ENCODE measurements around the gene COLQ.
"Not testable (repeated sequence)": the region's sequence is repeated elsewhere in the genome, so short reads cannot be mapped to it uniquely, and the experiment has no call there.

The COLQ gene

DNA sequence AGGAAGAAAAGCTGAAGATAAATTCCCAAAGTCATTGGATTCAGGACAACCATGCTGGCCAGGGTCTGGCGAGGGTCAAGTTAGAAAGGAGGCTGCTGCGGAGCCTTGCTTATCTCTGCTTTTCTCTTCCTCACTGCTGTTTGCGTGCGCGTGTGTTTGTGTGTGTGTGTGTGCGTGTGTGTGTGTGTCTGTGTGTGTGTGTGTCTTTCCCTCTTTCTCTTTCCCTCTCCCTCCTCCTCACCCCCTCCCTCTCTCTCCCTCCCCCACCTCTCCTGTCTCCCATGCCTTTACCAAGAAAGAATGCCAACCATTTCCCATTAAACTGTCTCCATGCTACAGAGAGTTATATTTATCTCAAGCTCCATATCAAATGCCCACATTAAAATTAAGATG lies at the start of gene COLQ:
TSS of gene COLQ (minus strand) at position 134 of the 393 bp plus-strand sequence. CDS start at position 53, 81 bp downstream.
- no peak within 1 kb of the TSS for H3K27ac ChIP-seq
- no peak for DNase-seq (ENCODE audit: low read depth, low spot score)

DNA sequence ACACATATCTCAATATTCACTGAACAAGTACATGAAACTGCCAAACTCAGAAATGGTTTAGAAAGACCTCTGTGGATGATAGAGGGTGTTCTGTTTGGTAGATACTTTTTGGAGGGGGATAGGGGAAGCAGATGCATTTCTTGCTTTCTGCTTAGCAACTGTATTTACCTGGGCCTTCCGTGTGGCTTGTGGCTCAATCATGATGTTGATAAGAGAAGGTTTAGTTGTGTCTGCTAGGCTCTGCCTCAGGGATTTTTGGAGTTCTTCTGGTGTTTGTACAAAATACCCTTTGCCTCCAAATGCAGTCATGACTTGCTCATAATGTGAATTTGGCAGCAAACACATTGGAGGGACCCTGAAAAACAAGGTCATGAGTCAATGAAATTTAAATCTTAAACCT lies 41.7 kb upstream of the COLQ start:
- H3K27ac ChIP-seq: no peak overlapping the region
- DNase-seq (ENCODE audit: low read depth, low spot score): no peak

GRCh38 chr3:15562560-15562959 lies 41.1 kb upstream of the COLQ start:
- H3K27ac ChIP-seq: no peak overlapping the region
- no peak for DNase-seq (ENCODE audit: low read depth, low spot score)

- H3K27ac ChIP-seq: no peak overlapping the region
- no peak for DNase-seq (ENCODE audit: low read depth, low spot score)
Measured at GRCh38 chr3:15558581-15558980, 37.1 kb upstream of the COLQ start.

- H3K27ac ChIP-seq: peak overlapping the region; percentile 7
- peak; percentile 44 for DNase-seq (ENCODE audit: low read depth, low spot score)
Measured at GRCh38 chr3:15557511-15557946, 36.0 kb upstream of the COLQ start.

DNA sequence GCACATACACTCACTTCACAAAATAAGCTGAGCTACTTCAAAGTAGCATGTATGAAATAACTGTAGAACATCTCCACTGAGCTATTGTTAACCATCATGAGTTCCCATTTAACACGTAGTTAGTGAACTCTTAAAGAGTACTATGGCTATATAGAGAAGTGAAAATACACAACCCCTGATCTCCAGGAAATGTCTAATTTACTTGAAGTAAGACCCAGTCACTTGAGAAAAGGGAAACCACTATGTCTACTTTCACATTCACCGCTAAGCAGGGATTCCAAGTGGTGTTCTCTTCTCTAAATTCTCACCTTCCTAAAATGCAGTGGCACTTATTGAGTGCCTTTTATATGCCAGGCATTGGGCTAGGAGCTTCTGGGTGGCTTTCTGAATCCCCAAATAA lies 35.0 kb upstream of the COLQ start:
- H3K27ac ChIP-seq: no peak overlapping the region
- no peak for DNase-seq (ENCODE audit: low read depth, low spot score)

DNA sequence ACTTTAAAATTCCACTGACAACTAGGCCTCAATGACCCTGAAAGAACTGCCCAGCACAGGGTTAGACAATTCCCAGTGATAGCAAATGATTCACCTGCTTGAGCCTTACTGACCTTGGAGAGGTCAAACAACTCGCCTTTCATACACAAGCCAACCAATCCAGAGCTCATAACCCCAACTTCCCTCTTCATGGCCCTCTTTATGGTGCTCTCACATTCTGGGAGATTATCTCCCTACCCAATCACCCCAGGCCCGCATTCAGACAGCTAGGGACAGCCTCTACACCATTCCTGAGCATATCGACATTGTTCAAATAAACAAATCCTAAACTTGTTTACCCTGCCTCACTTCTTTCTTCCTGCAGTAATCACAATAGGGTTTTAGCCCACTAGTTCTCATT lies 32.2 kb upstream of the COLQ start:
- no peak overlapping the region for H3K27ac ChIP-seq
- no peak for DNase-seq (ENCODE audit: low read depth, low spot score)

GRCh38 chr3:15551902-15552301 lies 30.4 kb upstream of the COLQ start:
- no peak overlapping the region for H3K27ac ChIP-seq
- DNase-seq (ENCODE audit: low read depth, low spot score): no peak

- H3K27ac ChIP-seq: no peak overlapping the region
- DNase-seq (ENCODE audit: low read depth, low spot score): no peak
Measured at GRCh38 chr3:15549846-15550245, 28.3 kb upstream of the COLQ start.

GRCh38 chr3:15542614-15543013 lies 21.1 kb upstream of the COLQ start:
- no peak for DNase-seq (ENCODE audit: low read depth, low spot score)
- no peak overlapping the region for H3K27ac ChIP-seq

- DNase-seq (ENCODE audit: low read depth, low spot score): no peak
- H3K27ac ChIP-seq: no peak overlapping the region
Measured at GRCh38 chr3:15541371-15541770, 19.9 kb upstream of the COLQ start.

DNA sequence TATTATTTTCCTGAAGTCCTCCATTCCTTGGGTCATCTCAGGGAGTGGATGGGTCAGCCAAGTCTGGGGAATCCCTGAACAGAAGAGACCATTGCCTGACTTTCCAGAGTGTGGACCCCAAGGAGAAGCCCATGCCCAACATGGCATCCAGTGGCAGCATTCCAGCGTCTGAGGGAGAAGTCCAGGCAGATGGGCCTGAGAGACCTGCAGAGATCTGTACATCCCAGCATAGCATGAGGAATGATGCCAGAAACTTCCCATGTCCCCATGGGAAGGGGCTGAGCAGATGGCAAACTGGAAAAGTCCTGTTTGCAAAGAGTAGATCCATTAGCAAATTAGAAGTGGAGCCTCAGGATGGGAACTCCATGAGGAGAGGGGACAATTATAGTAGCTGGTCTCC lies 17.6 kb upstream of the COLQ start:
- H3K27ac ChIP-seq: no peak overlapping the region
- DNase-seq (ENCODE audit: low read depth, low spot score): no peak

- DNase-seq (ENCODE audit: low read depth, low spot score): no peak
- no peak overlapping the region for H3K27ac ChIP-seq
Measured at GRCh38 chr3:15538345-15538744, 16.8 kb upstream of the COLQ start.

GRCh38 chr3:15536856-15537255 lies 15.3 kb upstream of the COLQ start:
- no peak for DNase-seq (ENCODE audit: low read depth, low spot score)
- H3K27ac ChIP-seq: no peak overlapping the region

DNA sequence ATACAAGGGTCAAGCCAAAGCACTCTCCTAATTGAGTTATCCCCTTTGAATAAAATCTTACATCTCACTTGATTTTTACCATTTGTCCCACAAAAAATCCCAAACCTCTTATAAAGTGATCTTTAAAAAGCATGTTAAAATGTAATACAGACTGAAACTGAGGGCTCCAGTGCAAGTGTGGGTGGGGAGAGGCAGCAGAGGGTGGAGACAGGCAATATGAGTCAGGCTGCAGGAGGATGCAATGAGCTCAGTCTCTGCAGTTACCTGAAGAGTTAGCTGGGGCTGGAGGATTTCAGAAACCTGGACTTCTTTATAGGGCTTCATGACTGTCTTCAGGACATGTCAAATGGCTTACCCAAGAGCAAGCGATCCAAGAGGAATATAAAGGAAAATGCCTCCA lies 14.2 kb upstream of the COLQ start:
- no peak for DNase-seq (ENCODE audit: low read depth, low spot score)
- no peak overlapping the region for H3K27ac ChIP-seq

DNA sequence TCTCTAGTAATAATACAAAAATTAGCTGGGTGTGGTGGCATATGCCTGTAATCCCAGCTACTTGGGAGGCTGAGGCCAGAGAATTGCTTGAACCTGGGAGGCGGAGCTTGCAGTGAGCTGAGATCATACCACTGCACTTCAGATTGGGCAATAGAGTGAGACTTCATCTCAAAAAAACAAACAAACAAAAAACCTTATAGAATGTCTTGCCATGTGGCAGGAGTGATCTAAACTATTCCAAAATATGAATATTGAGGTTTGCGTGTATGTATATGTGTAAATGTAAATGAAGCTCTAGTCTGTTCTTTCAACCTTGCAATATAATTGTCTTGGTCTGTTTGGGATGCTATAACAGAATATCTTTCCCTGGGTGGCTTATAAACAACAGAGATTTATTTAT lies 11.1 kb upstream of the COLQ start:
- not testable (repeated sequence) for H3K27ac ChIP-seq; DNase-seq (ENCODE audit: low read depth, low spot score)

GRCh38 chr3:15531346-15531745 lies 9.8 kb upstream of the COLQ start:
- H3K27ac ChIP-seq: no peak overlapping the region
- no peak for DNase-seq (ENCODE audit: low read depth, low spot score)

DNA sequence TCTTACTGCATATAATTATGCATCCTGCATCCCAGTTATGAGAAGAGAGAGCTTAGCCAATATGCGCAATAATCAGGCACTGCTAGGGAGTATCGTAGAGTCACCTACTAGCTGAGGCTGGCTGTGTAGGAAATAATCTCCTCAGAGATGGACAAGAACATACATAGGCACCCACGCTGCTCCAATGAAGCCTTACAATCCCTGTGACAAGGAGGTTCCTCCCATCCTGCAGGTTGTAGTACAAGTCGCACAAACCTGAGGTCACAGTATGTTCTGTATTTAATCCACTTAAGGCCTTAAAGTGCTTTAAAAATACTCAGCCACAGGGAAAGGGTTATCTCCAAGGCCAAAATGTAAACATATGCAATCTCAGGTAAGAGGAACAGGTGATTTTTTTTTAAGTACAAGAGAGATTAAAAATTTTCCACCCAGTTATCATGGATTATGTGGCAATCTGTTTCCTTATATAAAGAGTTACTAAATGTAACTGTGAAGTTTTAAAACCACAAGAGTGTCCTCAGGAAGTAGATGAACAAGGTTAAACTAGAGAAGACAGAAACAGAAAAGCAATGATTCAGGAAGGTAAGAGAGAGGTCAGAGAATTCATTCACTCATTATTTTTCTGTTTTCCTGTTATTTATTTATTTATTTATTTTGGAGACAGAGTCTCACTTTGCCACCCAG lies 7.5 kb upstream of the COLQ start:
- H3K27ac ChIP-seq: no peak overlapping the region
- DNase-seq (ENCODE audit: low read depth, low spot score): no peak

DNA sequence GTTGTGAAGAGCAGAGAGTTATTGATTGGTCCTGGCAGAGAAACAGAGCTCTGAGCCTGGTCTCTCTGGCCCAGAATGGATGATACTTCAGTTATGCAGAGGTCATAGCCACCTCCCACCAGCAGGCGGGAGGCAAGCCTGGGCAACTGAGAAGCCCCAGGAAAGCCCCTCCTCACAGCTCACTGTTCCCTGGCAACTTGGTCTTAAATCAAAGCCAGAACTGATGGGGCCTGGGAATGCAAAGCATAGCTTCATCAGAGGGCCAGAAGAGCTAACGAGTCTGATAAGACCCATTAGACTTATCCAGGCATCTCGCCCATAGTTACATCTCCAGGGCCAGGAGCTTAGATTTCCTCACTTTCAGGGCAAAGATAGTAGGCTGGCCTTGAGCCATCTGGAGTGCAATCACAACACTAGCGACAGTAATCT lies 5.5 kb upstream of the COLQ start:
- H3K27ac ChIP-seq: no peak overlapping the region
- no peak for DNase-seq (ENCODE audit: low read depth, low spot score)

DNA sequence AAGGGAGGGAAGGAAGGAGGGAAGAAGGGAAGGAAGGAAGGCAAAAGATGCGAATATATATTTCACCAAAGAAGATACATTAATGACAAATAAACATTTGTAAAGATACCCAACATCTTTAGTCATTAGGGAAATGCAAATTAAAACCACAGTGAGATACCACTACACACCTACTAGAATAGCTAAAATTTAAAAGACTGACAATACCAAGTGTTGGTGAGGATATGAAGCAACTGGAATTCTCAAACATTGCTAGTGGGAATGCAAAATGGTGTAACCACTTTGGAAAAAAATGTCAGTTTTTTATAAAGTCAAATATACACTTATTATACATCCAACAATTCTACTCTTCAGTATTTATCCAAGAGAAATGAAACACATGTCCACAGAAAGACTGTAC lies 4.3 kb upstream of the COLQ start:
- H3K27ac ChIP-seq: no peak overlapping the region
- DNase-seq (ENCODE audit: low read depth, low spot score): no peak

- no peak for DNase-seq (ENCODE audit: low read depth, low spot score)
- no peak overlapping the region for H3K27ac ChIP-seq
Measured at GRCh38 chr3:15523660-15524417, 2.3 kb upstream of the COLQ start.

- no peak for DNase-seq (ENCODE audit: low read depth, low spot score)
- no peak overlapping the region for H3K27ac ChIP-seq
Measured at GRCh38 chr3:15522016-15522415, 510 bp upstream of the COLQ start.
